Measurements from ENCODE around the gene CORO2B. TPM values are rescaled to one million over a fixed set of nuclear protein-coding genes. Genes with fewer than 3 reads are reported as not detected.

Gene CORO2B
- total RNA-seq, 1 experiment from 2014 or later = not detected

DNA sequence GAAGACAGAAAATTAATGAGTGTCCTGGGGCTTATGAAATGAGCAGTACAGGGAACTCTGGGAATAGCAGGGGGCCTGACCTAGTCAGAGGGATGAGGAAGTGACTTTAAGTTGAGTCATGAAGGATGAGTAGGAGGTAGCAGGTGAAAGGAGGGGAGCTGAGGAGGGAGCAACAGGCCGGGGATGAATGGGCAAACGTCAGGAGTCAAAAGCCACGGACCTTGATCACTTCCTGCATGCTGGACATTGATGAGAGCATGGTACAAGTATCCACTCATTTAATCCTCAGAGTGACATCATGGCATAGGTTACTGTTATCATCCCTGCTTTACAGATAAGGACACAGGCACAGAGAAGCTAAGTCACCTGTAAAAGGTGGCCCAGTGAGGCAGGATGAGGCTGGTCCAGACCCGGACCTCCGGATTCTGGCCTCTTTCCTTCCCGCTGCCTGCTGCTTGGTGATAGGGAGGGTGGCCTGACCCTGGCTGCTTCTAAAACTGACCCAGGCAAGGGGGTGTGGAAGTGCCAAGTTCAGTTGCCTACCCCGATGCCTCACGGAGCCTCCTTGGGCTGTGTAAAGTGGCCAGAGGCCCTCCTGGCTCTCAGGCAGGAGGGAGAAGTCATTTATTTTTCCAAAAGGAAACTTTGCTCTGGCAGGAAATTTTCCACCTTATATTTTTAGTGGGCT, 7.6 kb downstream of the CORO2B start:
- no peak for DNase-seq (ENCODE audit: low spot score)
- in situ Hi-C loops (cut with HindIII; ENCODE audit: low sequenced_read_pairs) = no loop called here

DNA sequence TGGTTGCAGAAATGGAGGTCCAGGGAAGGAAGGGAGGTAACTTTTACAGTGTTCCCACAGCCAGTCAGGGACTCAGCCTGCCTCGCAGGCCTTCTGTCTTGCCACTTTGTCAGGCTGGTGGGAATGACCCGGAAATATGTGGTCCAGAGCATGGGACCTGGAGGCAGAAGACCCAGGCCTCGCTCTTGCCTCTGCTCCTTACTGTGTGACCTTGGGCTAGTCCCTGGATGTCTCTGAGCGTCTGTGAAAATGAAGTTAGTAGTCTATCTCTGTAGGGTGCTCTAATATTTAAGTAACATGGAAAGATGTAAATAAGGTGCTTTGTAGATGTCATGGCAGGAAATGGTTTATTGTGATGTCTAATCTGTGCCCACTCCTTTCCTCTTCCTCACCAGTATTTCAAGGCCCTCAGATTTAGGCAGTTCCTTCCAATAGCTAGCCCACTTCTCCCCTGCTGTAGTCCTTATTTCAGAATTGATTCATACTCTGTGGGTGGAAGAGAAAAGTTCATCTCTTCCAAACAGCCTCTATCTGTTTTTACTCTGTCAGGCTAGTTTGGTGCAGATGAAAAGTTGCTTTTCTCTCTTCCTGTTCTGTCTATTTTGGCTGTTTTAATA, 9.1 kb downstream of the CORO2B start:
- no peak for DNase-seq (ENCODE audit: low spot score)
- in situ Hi-C loops (cut with HindIII; ENCODE audit: low sequenced_read_pairs) = no loop called here

- DNase-seq (ENCODE audit: low spot score) = no peak
- in situ Hi-C loops (cut with HindIII; ENCODE audit: low sequenced_read_pairs) = no loop called here
These were observed 10.3 kb downstream of the CORO2B start for GRCh38 chr15:68589053-68589452.

DNA sequence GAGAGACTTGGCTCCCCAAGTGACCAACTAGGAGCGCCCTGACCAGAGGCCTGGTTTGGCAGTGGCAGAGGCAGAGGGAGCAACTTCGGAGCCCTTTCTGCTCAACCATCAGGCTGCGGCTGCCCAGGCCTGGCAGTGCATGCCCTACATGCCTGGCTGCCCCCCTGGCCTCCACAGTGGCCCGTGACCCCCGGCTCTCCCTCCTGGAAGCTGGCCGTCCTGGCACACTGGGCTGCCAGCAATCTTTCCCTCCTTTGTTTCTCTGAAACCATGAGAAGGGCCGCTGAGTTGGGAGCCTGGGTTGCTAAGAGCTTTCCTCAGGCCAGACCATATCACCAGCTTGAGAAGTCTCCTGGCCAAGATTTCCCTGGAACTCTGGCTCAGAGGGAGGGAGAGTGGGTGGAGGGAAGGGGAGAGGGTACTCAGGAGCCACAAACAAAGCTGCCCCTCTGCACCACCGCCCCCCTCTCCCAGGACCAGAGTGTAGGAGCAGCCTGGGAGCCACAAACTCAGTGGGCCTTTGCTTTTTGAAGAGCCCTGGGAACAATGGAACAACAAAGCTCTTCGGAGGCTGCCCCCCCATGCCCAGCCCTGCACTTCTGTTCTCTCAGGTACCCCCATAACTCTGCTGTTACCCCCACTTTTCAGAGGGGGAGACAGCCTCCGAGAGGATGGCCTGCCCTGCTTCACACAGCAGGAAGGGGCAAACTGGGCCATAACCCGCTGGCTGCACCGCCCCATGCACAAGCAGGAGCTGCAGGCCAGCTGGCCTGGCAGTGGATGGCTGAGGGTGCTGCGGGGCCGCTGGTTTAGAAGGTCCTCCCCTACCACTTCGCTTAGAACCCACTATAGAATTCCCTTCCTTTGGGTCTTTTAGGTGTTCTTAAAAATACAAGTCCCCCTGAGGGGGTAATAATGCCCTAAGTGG, 11.3 kb downstream of the CORO2B start:
- DNase-seq (ENCODE audit: low spot score) = peak; percentile 45
- in situ Hi-C loops (cut with HindIII; ENCODE audit: low sequenced_read_pairs) = no loop called here

DNA sequence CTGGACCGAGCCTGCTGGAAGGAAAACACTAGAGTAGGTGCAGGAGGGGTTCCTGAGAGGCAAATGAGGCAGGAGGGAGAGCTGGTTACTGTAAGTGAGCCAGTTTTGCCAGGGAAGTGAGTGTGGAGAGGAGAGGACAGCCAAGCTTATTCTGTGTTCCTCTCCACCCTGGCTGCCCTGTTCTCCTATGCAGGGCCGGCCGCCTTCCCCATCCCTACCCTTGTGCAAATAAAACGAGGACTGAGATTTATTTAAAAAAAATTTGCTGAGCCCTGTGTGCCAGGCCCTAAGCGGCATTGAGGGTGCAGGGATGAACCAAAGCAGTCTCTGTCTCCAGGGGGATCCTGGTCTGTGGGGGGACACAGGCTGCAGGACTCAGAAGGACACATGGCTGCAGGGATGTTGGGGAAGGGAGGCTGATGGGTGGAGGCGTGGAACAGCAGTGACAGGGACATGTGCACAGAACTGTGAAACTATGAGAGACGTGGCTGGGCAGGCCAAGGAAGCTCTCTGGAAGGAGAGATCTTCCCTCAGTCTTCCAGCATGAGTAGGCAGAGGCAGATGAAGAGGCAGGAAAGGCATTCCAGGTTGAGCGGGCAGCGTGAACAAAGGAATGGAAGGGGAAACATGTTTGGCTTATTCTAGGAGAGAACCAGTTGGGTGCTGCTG, 12.1 kb downstream of the CORO2B start:
- in situ Hi-C loops (cut with HindIII; ENCODE audit: low sequenced_read_pairs) = no loop called here
- peak; percentile 58 for DNase-seq (ENCODE audit: low spot score)

DNA sequence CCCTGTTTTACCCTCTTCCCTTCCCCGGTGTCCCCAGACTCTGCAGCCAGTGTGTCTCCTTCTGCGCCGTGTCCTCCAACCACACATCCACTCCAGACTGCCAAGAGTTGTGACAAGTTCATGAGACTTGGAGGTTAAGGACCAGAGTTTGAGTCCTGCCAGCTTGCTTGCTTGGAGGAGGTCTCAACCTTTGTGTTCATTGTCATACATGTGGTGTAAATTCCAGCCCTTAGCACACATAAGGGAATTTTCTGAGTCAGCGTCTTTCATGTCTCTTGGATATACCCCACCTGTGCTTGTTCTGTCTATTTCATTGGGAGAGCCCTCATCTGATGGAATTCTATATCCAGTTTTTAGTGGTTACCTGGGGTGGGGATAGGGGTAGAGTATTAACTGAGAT, 13.3 kb downstream of the CORO2B start:
- DNase-seq (ENCODE audit: low spot score) = no peak
- in situ Hi-C loops (cut with HindIII; ENCODE audit: low sequenced_read_pairs) = no loop called here

DNA sequence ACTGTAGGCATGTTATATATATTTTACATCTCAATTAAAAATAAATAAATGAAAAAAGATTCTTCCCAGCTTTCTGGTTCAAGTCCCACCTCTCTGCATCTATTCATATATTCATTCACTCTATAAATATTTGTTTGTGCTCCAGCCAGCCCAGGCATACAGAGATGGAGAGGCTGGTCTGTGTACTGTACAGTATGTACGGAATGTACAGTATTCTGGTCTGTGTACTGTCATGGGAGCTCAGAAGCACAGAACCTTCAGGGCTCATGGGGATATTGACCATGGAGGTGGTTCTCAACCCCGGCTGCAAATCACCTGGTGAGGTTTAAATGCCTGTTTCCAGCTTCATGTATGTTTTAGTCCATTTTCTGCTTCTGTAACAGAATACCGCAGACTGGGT, 13.8 kb downstream of the CORO2B start:
- no peak for DNase-seq (ENCODE audit: low spot score)
- in situ Hi-C loops (cut with HindIII; ENCODE audit: low sequenced_read_pairs) = no loop called here

DNA sequence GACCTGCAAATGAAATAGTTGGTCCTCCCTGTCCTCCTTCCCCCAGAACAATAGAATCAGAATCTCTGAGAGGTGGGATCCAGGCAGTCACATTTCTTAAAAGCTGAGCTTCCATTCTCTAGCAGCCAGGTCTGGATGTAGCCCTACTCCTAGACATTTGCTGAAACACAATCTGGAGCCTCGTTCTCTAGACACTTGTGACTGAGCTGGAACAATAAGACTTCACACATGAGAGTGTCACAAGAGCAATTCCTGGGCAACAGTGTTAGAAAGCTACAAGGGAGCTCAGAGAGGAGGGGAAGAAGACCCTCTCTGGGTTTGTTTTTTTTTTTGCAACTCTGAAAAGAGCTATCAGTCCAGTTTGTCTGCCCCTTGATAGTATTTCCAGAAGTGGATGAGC, 14.5 kb downstream of the CORO2B start:
- in situ Hi-C loops (cut with HindIII; ENCODE audit: low sequenced_read_pairs) = no loop called here
- no peak for DNase-seq (ENCODE audit: low spot score)

- no peak for DNase-seq (ENCODE audit: low spot score)
- in situ Hi-C loops (cut with HindIII; ENCODE audit: low sequenced_read_pairs) = no loop called here
These were observed 15.2 kb downstream of the CORO2B start for GRCh38 chr15:68593828-68594532.

DNA sequence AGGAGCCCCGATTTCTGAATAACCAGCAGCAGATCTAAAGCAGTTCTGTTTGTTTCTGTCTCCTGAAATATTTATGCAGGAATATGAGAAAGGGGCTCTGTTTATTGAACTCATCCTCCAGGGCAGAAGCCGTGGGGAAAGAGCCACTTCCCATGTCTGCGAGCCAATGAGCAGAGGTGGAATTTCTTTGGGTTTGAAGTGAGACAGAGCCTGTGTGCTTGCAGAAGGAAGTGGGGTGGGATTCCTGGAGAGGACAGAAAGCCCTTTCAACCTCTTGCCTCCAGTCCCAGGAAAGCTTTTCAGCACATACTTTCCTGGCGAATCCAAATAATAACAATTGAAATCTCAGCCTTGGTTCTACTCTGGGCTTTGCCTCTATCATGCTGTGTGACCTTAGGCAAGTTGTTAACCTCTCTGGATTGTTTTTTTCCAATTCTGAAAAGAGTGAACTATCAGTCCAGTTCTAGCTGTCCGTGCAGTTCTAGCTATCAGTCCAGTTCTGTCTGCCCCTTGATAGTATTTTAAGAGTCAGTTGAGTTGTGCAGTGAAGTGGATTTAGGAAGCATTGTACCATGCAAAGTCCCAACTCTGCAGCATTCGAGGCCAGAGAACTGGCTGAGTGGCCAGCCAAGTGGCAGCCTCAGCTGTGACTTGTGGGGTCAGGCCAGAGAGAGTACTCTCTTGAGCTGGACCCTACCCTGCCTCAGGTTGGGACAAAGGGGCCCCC, 15.9 kb downstream of the CORO2B start:
- no peak for DNase-seq (ENCODE audit: low spot score)
- in situ Hi-C loops (cut with HindIII; ENCODE audit: low sequenced_read_pairs) = no loop called here

DNA sequence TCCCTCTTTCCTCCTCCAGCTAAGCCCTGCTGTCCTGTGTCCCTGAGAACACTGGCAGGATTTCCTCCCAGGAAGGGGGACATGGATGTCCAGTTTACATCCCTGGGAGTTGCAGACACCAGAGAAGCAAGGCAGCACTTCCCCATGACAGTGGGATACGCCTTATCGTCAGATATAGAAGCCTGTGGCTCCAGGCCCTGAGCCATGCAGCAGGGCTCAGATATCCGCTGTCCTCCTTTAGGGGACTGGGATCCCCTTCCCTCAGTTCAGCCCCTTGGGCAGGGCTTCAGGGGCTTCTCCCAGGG, 16.4 kb downstream of the CORO2B start:
- DNase-seq (ENCODE audit: low spot score) = no peak
- in situ Hi-C loops (cut with HindIII; ENCODE audit: low sequenced_read_pairs) = no loop called here

DNA sequence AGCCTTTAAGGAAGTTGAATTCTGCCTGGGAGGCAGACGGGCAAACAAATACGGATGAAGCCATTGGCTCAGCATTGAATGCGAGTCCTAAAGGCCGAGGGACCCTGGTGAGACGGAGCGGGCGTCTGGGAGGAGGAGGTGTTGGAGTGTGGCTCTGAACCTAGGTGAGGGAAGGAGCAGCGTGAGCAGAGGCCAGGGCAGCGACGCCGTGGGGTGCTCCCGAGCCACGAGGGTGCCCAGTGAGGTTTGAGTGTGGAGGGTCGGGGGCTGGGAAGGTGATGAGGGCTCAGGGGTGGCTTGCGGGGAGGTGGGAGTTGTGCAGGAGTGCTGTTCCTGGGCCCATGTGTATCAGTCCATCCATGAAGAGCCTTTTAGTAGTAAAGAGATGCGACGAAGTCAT, 17.0 kb downstream of the CORO2B start:
- DNase-seq (ENCODE audit: low spot score) = no peak
- in situ Hi-C loops (cut with HindIII; ENCODE audit: low sequenced_read_pairs) = no loop called here

DNA sequence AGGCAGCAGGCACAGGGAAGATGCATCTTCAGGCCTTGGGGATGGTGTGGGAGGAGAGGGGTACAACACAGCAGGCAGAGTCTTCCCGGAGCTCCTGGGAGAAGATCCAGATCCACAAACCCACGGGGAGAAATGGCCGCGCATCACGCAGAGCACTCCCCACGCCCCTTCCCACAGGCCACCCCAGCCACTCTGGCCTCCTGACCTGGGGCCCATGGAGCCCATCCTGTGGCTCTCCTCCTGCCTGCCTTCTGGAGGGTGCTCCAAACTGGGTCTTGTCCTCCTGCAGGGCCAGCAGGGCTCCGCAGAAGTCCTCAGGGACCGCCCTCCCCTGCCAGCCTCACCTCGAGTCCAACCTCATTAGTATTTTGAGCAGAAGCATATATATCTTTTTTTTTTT, 17.9 kb downstream of the CORO2B start:
- no peak for DNase-seq (ENCODE audit: low spot score)
- in situ Hi-C loops (cut with HindIII; ENCODE audit: low sequenced_read_pairs) = no loop called here

GRCh38 chr15:68597581-68597980, 18.8 kb downstream of the CORO2B start:
- no peak for DNase-seq (ENCODE audit: low spot score)
- in situ Hi-C loops (cut with HindIII; ENCODE audit: low sequenced_read_pairs) = no loop called here

GRCh38 chr15:68598171-68599152, 19.7 kb downstream of the CORO2B start:
- in situ Hi-C loops (cut with HindIII; ENCODE audit: low sequenced_read_pairs) = no loop called here
- peak; percentile 64 for DNase-seq (ENCODE audit: low spot score)

DNA sequence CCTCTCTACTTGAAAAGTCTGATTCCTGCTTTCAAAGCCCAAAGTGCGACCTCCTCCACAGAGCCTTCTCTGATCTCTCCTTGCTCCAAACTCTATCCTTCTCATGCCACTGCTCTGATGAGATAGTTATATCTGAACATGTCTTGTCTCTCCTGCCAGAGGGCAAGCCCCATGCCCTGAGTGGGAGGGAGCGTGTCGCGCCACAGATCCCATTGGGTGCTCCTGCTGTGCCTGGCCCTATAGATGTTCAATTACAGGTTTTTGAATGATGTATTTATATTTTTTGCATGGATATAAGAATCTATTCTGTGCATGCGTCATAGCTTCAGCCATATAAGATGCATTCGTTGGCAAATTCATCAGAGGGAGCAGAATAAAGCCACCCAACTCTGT, 20.4 kb downstream of the CORO2B start:
- no peak for DNase-seq (ENCODE audit: low spot score)
- in situ Hi-C loops (cut with HindIII; ENCODE audit: low sequenced_read_pairs) = no loop called here

GRCh38 chr15:68599560-68600071, 20.8 kb downstream of the CORO2B start:
- in situ Hi-C loops (cut with HindIII; ENCODE audit: low sequenced_read_pairs) = no loop called here
- peak; percentile 40 for DNase-seq (ENCODE audit: low spot score)
